MM.1S (cell line): ENCODE data around the gene GIPC2.

Experiments
- CTCF ChIP-seq: fragments of 300-600 bp; sonication (generic); IDR thresholded peaks from 2 replicates; pipeline ENCODE4 v1.5.1; 2016; ENCODE audit warnings: antibody characterized with exemption, low read length, mixed read lengths
- EZH2 ChIP-seq: fragments of 300-600 bp; sonication (generic); optimal IDR thresholded peaks from 2 replicates; pipeline ENCODE3; 2017; ENCODE audit warnings: low read depth, mild to moderate bottlenecking, antibody characterized with exemption, low read length, mixed read lengths
- EZH2phosphoT487 ChIP-seq: fragments of 300-600 bp; sonication (generic); IDR thresholded peaks from 2 replicates; pipeline ENCODE4 v1.6.1; 2018; ENCODE audit warnings: antibody characterized with exemption, low read length

- TF ChIP-seq CTCF (no peak), EZH2phosphoT487 (no peak), EZH2 (no peak)
Observed at GRCh38 chr1:78184460-78185072, 138.8 kb downstream of the GIPC2 start.
